OCI-M1 (cell line): ENCODE results near the gene C10orf71.

Experiments
- DNase-seq: peaks from one replicate; lab custom pipeline; 2025; lab: John Stamatoyannopoulos, UW

Gene C10orf71

GRCh38 chr10:49335364-49335972 is 36.5 kb downstream of the C10orf71 start:
- no peak for DNase-seq

- DNase-seq: no peak
Measured at GRCh38 chr10:49338604-49339003, 39.6 kb downstream of the C10orf71 start.

- no peak for DNase-seq
Measured at GRCh38 chr10:49344840-49345239, 45.9 kb downstream of the C10orf71 start.

GRCh38 chr10:49347342-49347741 is 48.4 kb downstream of the C10orf71 start:
- DNase-seq: no peak

GRCh38 chr10:49347827-49348226 is 48.9 kb downstream of the C10orf71 start:
- no peak for DNase-seq

GRCh38 chr10:49348593-49348992 is 49.6 kb downstream of the C10orf71 start:
- no peak for DNase-seq

GRCh38 chr10:49349390-49349789 is 50.4 kb downstream of the C10orf71 start:
- DNase-seq: no peak

- no peak for DNase-seq
Measured at GRCh38 chr10:49350138-49350537, 51.2 kb downstream of the C10orf71 start.

GRCh38 chr10:49350846-49351532 is 52.0 kb downstream of the C10orf71 start:
- DNase-seq: no peak

GRCh38 chr10:49351669-49352068 is 52.7 kb downstream of the C10orf71 start:
- no peak for DNase-seq

- no peak for DNase-seq
Measured at GRCh38 chr10:49352323-49352722, 53.4 kb downstream of the C10orf71 start.

- no peak for DNase-seq
Measured at GRCh38 chr10:49353026-49353894, 54.3 kb downstream of the C10orf71 start.

- no peak for DNase-seq
Measured at GRCh38 chr10:49353895-49354566, 55.1 kb downstream of the C10orf71 start.

GRCh38 chr10:49354593-49354992 is 55.6 kb downstream of the C10orf71 start:
- DNase-seq: no peak

- no peak for DNase-seq
Measured at GRCh38 chr10:49355221-49355620, 56.3 kb downstream of the C10orf71 start.

GRCh38 chr10:49356181-49356580 is 57.2 kb downstream of the C10orf71 start:
- DNase-seq: no peak

- DNase-seq: peak; percentile 8
Measured at GRCh38 chr10:49356944-49357343, 58.0 kb downstream of the C10orf71 start.

- no peak for DNase-seq
Measured at GRCh38 chr10:49357910-49358309, 58.9 kb downstream of the C10orf71 start.

GRCh38 chr10:49359349-49360270 is 60.6 kb downstream of the C10orf71 start:
- no peak for DNase-seq

- no peak for DNase-seq
Measured at GRCh38 chr10:49360271-49361177, 61.6 kb downstream of the C10orf71 start.
